G401.6 (cell line): Measurements from ENCODE around the gene HOPX.
"Not testable (repeated sequence)": the region's sequence is repeated elsewhere in the genome, so short reads cannot be mapped to it uniquely, and the experiment has no call there.

ENCODE experiments used
- FAIRE-seq: peaks from 2 replicates; lab custom pipeline; 2012; peaks lifted over from hg19 to GRCh38; lab: Jason Lieb, UNC

The HOPX gene

DNA sequence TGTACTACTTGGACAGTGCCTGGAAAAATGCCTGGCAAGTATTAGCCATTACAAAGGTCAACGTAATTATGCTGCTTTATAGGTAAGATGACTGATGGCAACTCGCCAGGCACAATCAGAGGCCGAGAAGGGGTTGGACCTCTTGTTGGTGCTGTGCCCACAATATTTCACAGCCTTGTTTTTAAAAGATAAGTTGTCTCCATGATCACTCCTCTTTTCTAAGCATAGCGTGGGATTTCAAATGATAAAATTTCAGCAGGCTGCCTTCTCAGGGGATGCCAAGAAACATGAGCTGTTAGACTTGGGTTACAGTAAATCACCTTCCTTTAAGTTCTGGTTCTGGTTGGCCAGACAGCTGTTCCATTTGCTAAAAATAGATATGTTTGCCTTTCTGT, 26.9 kb downstream of the HOPX start:
- FAIRE-seq = no peak

GRCh38 chr4:56653461-56654237, 27.4 kb downstream of the HOPX start:
- FAIRE-seq = no peak

- no peak for FAIRE-seq
These were observed 28.9 kb downstream of the HOPX start for GRCh38 chr4:56652196-56652595.

- no peak for FAIRE-seq
These were observed 30.1 kb downstream of the HOPX start for GRCh38 chr4:56651056-56651350.

DNA sequence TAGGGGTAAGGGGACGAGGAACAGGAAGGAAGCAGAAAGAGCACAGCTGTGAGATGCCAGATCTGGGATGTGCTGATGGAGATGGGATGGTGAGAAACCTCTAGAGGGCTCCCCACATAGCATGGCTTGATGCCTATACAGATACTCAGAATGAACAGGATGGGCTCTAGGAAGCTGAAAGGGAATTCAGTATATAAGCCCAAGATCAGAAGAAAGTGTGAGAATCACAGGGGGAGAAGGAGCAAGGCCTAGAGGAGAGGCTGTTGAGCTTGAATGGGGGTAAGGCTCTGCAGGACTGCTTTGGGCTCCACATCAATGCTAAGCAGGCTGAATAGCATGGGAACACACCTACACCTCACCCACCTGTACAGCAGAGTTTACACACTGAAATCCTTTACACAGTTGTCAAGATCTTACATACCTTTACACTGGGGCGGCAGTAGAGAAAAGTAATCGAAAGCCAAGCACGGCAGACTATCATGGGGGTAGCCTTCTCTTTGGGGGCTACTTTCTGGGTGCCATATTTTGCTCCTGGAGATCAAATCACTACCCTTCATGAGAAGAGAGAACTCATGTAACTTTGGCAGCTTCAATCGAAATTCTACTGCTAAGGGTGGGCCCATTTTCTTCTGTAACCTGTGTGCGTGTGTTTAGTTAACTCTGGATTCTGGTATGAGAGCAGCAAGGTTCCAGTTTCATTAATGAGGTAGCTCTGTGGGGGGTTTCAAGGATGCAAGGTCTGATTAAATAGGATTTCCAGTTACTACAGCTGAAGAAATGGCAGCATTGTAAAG, 30.6 kb downstream of the HOPX start:
- FAIRE-seq = no peak

GRCh38 chr4:56649445-56650261, 31.4 kb downstream of the HOPX start:
- no peak for FAIRE-seq

DNA sequence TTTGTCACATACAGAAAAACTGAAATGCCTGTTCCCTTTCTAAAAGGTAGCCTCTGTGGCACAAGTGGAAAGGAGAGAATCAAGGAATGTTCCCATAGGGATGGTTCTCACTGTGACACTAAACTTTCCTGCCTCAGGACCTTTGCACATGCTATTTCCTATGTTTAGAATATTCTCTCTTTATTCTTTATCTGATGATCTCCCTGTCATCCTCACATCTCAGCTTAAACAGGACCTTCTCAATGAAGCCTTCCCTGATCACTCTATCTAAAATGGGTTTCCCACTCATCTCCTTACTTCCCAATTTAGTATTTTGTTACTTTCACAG, 32.3 kb downstream of the HOPX start:
- FAIRE-seq = no peak

GRCh38 chr4:56648021-56648823, 32.9 kb downstream of the HOPX start:
- FAIRE-seq = no peak

- FAIRE-seq = no peak
These were observed 34.8 kb downstream of the HOPX start for GRCh38 chr4:56646341-56646740.

DNA sequence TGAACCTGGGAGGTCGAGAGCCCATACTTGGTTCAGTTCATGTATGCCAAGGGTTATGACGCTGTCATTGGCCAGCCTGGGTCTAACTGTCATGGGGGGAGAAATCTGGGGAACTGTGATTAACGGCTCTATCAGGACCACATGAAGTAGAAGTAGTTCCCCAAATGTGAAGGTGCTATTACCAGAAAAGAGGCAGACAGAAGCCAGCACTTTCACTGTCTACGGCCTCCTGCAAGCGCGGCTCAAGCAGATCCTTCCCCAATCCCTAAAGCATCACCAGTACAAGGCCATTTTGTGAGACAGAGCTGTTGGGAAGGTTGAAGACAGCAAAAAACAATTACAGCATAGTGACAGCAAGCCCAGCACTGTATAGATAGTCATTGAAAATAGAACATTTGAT, 37.5 kb downstream of the HOPX start:
- no peak for FAIRE-seq

- no peak for FAIRE-seq
These were observed 39.5 kb downstream of the HOPX start for GRCh38 chr4:56641494-56642051.

- no peak for FAIRE-seq
These were observed 40.2 kb downstream of the HOPX start for GRCh38 chr4:56640621-56641493.

DNA sequence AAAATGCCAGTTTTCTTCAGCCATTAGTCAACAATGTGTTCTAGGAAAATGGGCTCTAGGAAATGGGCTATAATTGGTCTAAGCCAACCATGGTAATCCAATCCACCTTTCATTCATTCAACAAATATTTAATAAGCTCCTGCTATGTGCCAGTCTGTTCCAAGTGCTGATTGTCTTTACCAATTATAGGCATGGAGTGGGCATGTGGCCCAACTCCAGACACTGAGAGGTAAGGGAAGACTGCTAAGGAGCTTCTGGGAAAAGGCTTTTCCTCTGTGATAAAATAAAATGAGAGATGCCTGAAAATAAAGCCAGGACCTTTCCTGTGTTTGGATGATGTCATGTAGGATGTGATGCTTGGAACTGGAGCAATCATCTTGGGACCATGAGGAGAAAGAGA, 43.3 kb downstream of the HOPX start:
- no peak for FAIRE-seq

GRCh38 chr4:56637154-56637553, 43.9 kb downstream of the HOPX start:
- no peak for FAIRE-seq

DNA sequence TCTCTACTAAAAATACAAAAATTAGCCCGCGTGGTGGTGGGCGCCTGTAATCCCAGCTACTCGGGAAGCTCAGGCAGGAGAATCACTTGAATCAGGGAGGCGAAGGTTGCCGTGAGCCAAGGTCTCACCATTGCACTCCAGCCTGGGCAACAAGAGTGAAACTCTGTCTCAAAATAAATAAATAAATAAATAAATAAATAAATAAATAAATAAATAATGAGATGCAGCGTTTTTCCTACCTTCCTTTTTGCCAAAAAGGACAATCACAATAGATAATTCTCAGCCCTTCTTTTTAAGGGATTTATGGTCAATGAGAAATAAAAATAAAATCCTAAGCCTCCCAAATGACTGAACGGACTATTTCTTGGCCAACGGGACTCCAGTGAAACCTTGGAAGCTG, 46.1 kb downstream of the HOPX start:
- FAIRE-seq = not testable (repeated sequence)

- no peak for FAIRE-seq
These were observed 47.6 kb downstream of the HOPX start for GRCh38 chr4:56633486-56633885.

GRCh38 chr4:56630876-56631666, 50.0 kb downstream of the HOPX start:
- no peak for FAIRE-seq

GRCh38 chr4:56628592-56628991, 52.5 kb downstream of the HOPX start:
- FAIRE-seq = no peak

DNA sequence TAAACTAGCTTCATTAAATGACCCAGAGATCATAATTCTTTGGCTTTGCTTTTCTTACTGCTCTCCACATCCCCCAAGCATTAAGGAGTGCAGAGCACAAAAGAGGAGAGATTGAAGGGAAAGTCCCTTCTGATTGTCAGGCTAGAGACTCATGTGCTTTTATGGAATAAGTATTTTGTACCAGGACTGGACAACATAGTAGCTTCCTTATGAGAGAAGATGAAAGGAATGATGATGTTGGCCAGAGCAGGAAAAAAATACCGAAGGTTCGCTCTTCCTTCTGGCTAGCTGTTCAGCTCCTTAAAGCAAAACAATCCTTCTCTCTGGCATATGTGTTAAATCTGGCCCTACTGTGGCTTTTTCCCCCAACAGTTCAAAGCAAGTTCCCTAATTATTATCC, 53.1 kb downstream of the HOPX start:
- FAIRE-seq = no peak

DNA sequence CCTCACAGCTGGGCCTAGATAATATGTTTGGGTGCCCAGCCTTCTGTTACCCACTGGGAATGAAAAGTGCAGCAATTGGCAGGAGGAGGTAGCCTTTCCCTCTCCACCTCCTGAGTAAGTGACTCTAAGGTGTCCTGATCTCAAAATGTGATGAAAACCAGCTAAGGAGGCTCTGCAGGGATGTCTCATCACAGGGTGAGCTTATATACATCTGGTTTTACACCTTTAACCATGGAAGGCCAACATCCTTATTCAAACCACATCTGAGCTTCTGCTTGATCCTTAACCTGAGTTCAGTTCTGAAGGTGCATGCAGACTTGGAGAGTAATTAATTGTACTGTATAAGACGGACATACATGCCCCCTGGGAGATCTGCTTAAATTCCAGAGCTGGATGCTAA, 53.7 kb downstream of the HOPX start:
- no peak for FAIRE-seq
